Measurements from ENCODE around the gene SUN2.

- TF ChIP-seq CTCF (conservative IDR thresholded peaks at IDR 0.05; ENCODE audit: low read depth, low read length) (no peak), EZH2 (IDR thresholded peaks at IDR 0.05; ENCODE audit: borderline replicate concordance, low read depth, low read length, poor library complexity, severe bottlenecking) (no peak)
Measured at GRCh38 chr22:38751066-38751421, 4.8 kb downstream of the SUN2 start.
